Measurements from ENCODE around the gene GLT6D1.
"Not testable (repeated sequence)": the region's sequence is repeated elsewhere in the genome, so short reads cannot be mapped to it uniquely, and the experiment has no call there.

GLT6D1 gene

GRCh38 chr9:135664801-135665794 is 25.8 kb upstream of the GLT6D1 start:
- DNase-seq: no peak

- DNase-seq: no peak
Observed at GRCh38 chr9:135664266-135664665, 24.9 kb upstream of the GLT6D1 start.

DNA sequence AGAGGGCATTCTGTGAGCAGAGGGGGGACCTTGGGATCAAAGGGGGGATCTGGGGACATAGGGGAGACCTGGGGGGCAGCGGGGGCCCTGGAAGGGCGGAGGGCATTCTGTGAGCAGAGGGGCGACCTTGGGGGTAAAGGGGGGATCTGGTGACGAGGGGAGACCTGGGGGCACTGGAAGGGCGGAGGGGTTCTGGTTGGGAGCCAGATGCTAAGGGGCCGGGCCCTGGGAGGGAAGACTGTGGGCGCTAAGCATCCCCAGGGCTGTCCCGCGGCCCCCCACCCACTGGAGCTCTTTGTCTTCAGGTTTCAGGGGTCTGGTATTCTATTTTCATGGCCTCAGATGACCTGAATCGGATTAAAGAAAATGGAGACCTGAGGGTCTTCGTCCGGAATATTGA is 24.5 kb upstream of the GLT6D1 start:
- DNase-seq: no peak

GRCh38 chr9:135663451-135663770 is 24.1 kb upstream of the GLT6D1 start:
- no peak for DNase-seq

DNA sequence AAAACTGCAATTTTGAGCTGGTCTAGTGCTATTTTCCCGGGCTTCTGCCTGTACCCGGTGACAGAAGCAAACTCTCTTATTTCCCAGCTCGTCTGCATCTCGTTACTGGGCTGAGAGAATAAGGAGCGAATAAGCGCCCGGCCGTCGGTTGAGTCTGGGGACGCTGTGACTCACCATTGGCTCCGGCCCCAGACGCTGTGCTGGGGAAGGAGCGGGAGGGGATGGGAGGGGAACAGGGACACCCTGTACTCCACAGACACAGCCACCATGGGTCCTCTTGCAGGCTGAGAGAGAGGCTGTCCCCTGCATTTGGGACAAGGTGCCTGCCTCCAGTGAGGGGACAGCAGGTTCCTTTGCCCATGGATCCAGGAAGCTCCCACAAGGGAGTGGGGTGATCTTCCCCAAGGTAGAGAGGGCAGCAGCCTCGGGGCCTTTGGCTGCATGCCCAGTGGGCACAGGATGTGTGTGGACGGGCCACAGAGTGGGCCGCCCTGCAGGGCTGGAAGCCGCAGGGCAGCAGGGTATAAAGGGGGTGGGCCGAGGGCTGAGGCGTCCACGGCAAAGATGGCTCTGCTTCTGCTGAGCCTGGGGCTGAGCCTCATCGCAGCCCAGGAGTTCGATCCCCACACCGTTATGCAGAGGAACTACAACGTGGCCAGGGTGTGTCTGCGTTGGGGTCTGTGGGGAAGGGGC is 23.6 kb upstream of the GLT6D1 start, which contains the start of gene LCN9:
LCN9 (plus strand) TSS at position 552 of the 693 bp plus-strand sequence; CDS start at position 565, 13 bp downstream.
- no peak for DNase-seq

- no peak for DNase-seq
Observed at GRCh38 chr9:135661816-135662560, 22.6 kb upstream of the GLT6D1 start.

DNA sequence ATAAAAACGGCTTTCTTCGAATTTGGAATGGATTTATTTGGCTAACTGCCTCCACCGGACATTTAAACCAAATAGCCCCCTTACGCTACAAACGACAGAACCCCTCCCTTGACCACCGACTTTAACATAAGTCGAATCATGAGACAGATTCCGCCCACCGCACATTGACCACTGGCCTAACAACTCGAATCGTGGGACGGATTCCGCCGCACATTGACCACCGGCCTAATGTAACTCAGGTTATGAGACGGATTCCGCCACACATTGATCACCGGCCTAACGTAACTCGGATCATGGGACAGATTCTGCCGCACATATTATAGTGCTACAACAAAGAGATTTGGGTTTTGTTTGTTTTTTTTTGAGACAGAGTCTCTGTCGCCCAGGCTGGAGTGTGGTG is 21.1 kb upstream of the GLT6D1 start:
- no peak for DNase-seq

GRCh38 chr9:135659252-135659651 is 19.9 kb upstream of the GLT6D1 start:
- DNase-seq: no peak

- DNase-seq: no peak
Observed at GRCh38 chr9:135657416-135657815, 18.1 kb upstream of the GLT6D1 start.

DNA sequence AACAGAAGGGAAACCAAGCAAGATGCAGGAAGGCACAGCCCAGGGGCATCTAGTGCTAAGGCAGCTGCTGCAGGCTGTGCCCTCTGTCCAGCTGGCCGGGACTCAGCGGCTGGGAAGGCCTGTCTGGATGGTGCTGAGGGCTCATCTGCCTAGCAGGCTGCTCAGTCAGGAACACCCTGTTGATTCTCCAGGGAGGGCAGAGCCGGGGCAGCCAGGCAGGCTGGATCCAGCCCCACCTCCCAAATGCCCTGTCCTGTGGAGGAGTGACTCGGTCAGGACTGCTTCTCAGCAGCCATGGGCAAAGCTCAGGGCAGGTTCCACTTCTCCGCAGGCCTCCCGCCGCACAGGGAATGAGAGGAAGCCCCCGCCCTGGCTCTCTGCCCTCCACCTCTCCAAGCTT is 16.0 kb upstream of the GLT6D1 start:
- DNase-seq: no peak

DNA sequence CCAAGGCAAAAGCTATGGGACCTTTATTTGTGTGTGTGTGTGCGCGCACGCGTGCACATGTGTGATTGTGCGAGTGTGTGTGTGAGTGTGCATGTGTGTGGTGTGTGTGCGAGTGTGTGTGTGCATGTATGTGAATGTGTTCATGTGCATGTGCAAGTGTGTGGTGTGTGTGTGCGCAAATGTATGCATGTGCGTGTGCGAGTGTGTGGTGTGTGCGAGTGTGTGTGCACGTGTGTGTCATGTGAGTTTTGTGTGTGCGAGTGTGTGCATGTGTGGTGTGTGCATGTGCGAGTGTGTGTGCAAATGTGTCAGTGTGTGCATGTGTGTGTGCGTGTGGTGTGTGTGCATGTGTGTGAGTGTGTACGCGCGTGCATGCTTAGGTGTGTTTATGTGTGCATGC is 11.1 kb upstream of the GLT6D1 start:
- DNase-seq: no peak

- DNase-seq: no peak
Observed at GRCh38 chr9:135649508-135649907, 10.2 kb upstream of the GLT6D1 start.

GRCh38 chr9:135648494-135649410 is 9.4 kb upstream of the GLT6D1 start:
- no peak for DNase-seq

DNA sequence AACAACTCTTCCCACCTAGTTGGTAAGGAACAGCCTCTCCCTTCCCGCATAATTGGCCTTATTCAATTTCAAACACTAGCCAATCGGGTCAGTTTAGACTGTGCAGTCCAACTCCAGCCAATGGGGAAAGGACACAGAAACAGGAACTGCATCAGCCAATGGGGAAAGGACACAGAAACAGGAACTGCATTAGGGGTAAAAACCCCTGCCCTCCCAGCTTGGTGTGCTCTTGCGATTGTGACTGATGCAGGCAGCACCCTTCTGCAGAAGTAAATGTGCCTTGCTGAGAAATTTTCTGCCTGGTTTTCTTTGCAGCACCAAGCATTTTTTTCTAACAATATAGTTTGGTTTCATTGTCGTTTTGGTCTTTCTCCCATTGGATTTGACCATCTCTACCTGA is 8.5 kb upstream of the GLT6D1 start:
- DNase-seq: no peak

DNA sequence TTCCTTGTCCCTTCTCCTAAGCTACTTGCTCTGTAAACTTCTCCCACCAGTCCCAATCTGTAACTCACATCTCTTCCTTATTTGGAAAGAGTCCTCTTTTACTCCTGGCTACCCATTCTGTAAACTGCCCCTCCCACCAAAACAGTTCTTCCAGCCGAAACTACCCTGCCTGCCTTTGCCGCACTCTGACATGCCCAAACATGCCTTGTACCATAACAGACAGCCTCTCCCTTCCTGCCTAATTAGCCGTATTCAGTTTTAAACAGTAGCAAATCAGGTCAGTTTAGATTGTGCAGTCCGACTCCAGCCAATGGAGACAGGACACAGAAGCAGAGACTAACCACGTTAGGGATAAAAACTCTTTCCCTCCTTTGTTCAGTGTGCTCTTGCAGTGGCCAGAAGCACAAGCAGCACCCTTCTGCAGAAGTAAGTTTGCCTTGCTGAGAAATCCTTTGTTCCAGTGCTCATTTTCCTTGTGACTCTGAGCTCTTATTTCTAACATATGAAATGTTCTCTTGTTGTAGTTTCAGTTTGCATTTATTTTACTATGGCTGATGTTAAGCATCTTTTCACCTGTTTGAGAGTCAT is 5.4 kb upstream of the GLT6D1 start:
- no peak for DNase-seq

DNA sequence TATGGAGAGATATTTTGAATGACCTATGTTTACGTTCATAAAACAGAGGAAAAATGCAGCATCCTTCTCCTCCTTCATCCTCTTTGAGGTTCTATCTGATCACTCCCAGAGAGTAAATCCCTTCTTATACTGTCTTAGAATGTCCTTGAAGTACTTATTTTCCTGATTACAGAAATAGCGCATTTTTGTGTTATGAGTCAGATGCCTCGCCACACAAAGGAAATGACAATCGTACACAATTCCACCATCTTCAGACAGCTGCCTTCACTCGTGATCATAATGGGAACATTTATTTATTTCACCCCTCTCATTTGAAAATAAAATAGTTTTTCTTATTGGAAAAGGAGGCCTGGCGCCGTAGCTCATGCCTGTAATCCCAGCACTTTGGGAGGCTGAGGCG is 2.4 kb upstream of the GLT6D1 start:
- no peak for DNase-seq

GRCh38 chr9:135641047-135641446 is 1.7 kb upstream of the GLT6D1 start:
- no peak for DNase-seq

- not testable (repeated sequence) for DNase-seq
Observed at GRCh38 chr9:135636930-135637530, 2.3 kb downstream of the GLT6D1 start.

GRCh38 chr9:135632841-135633240 is 6.5 kb downstream of the GLT6D1 start:
- no peak for DNase-seq

DNA sequence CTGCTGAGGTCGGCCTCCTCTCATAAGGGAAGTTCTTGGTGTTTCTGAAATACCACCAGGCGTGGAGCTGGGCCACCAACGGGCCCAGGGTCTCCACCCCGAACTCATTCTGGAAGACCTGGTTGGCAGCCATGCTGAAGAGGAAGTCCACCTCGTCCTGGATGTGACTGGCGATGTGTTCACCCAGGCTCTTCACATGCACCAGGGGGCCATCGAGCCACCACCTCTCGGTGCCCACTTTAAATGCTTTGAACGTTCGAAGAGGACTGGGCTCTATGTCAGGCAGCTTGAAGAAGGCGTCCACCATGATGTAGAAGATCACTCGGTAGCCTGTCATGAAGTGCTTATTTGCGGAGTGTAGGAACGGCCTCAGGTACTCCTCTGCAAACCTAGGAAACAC is 15.1 kb downstream of the GLT6D1 start:
- no peak for DNase-seq

DNA sequence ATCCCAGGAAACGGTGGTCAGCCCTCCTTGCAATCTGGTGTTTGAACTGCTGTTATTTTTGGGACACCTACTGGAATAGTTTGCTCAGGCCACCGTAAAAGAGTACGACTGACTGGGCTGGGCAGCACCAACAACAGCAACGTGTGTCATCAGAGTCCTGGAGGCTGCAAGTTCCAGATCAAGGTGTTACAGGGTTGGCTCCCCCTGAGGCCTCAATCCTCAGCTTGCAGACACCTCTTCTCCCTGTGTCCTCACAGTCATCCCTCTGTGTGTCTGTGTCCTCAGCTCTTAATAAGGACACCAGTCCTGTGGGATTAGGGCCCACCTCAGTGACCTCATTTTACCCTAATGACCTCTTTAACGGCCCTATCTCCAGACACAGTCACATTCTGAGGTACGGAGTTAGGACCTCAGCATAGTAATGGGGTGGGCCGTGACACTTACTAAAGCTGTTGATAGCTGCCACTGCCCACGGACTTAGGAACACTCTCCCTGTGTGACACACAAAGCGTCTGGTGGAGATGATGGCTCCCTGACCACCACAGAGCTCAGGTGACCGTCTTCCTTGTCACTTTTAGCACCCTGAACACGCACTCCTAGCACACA is 16.8 kb downstream of the GLT6D1 start:
- DNase-seq: no peak

All from stimulated activated CD4-positive, alpha-beta T cell treated with anti-CD3 and anti-CD28 coated beads, Interleukin-2, amount 100 ng/mL, for 24 hours (primary cell).